Nephron (organoid): Measurements from ENCODE around the gene SLC15A1.

Source experiments
- H3K27ac Mint-ChIP-seq, 3 experiments: 2 replicates each; pipeline ENCODE4 v1.8.0; 2020; ENCODE audit warnings: mixed read lengths in 3 of 3, mild to moderate bottlenecking in 2 of 3, moderate library complexity in 1 of 3
- H3K27me3 Mint-ChIP-seq: 2 replicates; pipeline ENCODE4 v1.8.0; 2021; ENCODE audit warnings: low read depth, mild to moderate bottlenecking, moderate library complexity, mixed read lengths
- H3K36me3 Mint-ChIP-seq: 2 replicates; pipeline ENCODE4 v1.8.0; 2020; ENCODE audit warnings: low read depth, mixed read lengths
- H3K4me1 Mint-ChIP-seq: 2 replicates; pipeline ENCODE4 v1.8.0; 2020; ENCODE audit warnings: mixed read lengths
- H3K4me3 Mint-ChIP-seq, 3 experiments: 2 replicates each; pipeline ENCODE4 v1.8.0; 2020; ENCODE audit warnings: mild to moderate bottlenecking in 3 of 3, mixed read lengths in 3 of 3, moderate library complexity in 2 of 3
- H3K9me3 Mint-ChIP-seq: 2 replicates; pipeline ENCODE4 v1.8.0; 2020; ENCODE audit warnings: mixed read lengths
- TF ChIP-seq, protein P1 (sequence below), 3 experiments: fragments of 200-600 bp; sonication (generic); IDR thresholded peaks; one replicate each; pipeline ENCODE4 v1.5.0; 2021; ENCODE audit warnings: antibody characterized with exemption in 3 of 3; ENCODE audit not compliant: unreplicated experiment in 3 of 3

The SLC15A1 gene

DNA sequence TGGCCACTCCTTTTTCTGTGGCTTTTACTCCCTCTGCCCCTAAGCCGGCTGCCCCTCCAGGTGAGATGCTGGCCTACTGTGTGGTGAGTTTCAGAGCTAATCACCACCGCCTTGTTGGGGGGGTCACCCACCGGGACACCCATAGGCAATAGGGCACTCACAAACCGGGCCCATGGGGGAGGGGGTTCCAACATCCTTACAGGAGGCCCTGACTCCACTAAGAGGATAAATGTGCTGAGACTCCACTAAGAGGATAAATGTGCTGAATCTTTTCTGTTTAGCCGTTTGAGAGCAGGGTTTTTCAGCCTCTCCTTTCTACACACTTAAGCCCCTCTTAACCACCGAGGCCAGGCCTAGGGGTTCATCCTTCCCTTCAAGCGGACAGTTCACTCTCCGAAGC lies 73.7 kb downstream of the SLC15A1 start:
- no peak overlapping the region for H3K27ac Mint-ChIP-seq
- TF ChIP-seq, protein P1, sequence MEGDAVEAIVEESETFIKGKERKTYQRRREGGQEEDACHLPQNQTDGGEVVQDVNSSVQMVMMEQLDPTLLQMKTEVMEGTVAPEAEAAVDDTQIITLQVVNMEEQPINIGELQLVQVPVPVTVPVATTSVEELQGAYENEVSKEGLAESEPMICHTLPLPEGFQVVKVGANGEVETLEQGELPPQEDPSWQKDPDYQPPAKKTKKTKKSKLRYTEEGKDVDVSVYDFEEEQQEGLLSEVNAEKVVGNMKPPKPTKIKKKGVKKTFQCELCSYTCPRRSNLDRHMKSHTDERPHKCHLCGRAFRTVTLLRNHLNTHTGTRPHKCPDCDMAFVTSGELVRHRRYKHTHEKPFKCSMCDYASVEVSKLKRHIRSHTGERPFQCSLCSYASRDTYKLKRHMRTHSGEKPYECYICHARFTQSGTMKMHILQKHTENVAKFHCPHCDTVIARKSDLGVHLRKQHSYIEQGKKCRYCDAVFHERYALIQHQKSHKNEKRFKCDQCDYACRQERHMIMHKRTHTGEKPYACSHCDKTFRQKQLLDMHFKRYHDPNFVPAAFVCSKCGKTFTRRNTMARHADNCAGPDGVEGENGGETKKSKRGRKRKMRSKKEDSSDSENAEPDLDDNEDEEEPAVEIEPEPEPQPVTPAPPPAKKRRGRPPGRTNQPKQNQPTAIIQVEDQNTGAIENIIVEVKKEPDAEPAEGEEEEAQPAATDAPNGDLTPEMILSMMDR (IDR thresholded peaks at IDR 0.05; ENCODE audit: unreplicated experiment in 3 of 3) = no peak
- H3K4me1 Mint-ChIP-seq = no peaks in the 10 kb centered on the region
- H3K27me3 Mint-ChIP-seq = peaks cover 10% of the 10 kb centered on the region
- no peaks in the 10 kb centered on the region for H3K36me3 Mint-ChIP-seq
- H3K9me3 Mint-ChIP-seq = no peaks in the 10 kb centered on the region
- no peak overlapping the region for H3K4me3 Mint-ChIP-seq

DNA sequence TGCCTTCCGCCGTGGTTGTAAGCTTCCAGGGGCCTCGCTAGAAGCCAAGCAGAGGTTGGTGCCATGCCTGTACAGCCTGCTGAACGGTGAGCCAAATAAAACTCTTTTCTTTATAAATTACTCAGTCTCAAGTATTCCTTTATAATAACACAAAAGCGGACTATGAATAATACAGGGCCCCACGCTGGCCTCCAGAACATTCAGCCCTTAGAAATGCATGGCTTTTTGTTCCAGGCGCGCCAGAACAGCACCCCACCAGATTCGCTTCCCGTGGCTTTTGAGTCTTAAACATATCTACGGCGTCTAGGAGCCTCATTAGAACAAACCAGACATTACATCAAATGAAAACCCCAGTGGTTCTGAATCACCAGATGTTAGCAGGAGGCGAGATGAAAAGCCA lies 75.1 kb downstream of the SLC15A1 start:
- Mint-ChIP-seq H3K27me3 (peaks cover 10% of the 10 kb centered on the region), H3K4me3 (no peak overlapping the region), H3K27ac (peak overlapping the region in 1 of 3 experiments; percentile 54), H3K36me3 (no peaks in the 10 kb centered on the region), H3K9me3 (no peaks in the 10 kb centered on the region), H3K4me1 (peaks cover 4% of the 10 kb centered on the region)
- TF ChIP-seq, protein P1 (IDR thresholded peaks at IDR 0.05; ENCODE audit: unreplicated experiment in 3 of 3) = no peak

DNA sequence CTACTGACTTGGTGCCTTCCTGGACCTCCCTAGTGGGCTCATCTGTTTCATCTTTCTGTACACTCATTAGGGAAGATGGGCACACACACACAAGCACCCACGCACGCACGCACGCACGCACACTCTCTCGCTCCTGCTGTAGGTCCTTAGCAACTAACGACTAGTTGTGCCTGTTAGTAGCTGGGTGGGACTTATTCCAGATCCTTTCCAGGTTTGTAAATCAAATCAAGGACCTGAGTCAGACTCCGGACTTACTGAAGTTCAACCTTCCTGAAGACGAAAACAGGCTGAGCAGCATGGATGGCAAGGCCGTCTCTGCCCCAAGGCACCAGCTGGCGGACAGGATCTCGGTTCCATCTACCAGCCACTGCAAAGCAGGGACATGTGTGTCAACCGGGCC lies 76.2 kb downstream of the SLC15A1 start:
- Mint-ChIP-seq H3K27ac (peak overlapping the region in 1 of 3 experiments; percentile 72), H3K4me1 (peaks cover 4% of the 10 kb centered on the region), H3K9me3 (no peaks in the 10 kb centered on the region), H3K4me3 (peak overlapping the region in 1 of 3 experiments; percentile 5), H3K36me3 (no peaks in the 10 kb centered on the region), H3K27me3 (peaks cover 10% of the 10 kb centered on the region)
- TF ChIP-seq, protein P1 (IDR thresholded peaks at IDR 0.05; ENCODE audit: unreplicated experiment in 3 of 3) = no peak

DNA sequence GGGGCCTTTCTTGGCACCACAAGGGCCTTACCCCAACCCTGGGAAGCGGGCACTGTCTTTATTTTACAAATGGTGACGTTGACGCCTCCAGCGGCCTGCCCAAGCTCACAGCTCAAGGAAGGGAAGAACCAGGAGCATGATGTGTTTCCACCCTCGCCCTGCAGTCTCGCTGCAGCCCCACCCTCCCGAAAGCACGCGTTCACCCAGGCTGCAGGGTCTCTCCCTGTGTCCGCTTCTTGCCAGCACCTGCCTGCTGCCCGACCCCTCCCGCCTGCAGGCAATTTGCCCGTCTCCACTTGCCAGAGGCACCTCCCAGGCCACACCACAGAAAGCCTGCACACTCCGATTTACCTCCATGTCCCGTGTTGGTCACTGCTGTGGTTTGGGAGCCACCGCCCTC lies 76.6 kb downstream of the SLC15A1 start:
- H3K27me3 Mint-ChIP-seq = peaks cover 10% of the 10 kb centered on the region
- peak overlapping the region in 1 of 3 experiments; percentile 72 for H3K27ac Mint-ChIP-seq
- H3K4me3 Mint-ChIP-seq = peak overlapping the region in 1 of 3 experiments; percentile 5
- H3K36me3 Mint-ChIP-seq = no peaks in the 10 kb centered on the region
- no peaks in the 10 kb centered on the region for H3K9me3 Mint-ChIP-seq
- peaks cover 4% of the 10 kb centered on the region for H3K4me1 Mint-ChIP-seq
- TF ChIP-seq, protein P1 (IDR thresholded peaks at IDR 0.05; ENCODE audit: unreplicated experiment in 3 of 3) = no peak

DNA sequence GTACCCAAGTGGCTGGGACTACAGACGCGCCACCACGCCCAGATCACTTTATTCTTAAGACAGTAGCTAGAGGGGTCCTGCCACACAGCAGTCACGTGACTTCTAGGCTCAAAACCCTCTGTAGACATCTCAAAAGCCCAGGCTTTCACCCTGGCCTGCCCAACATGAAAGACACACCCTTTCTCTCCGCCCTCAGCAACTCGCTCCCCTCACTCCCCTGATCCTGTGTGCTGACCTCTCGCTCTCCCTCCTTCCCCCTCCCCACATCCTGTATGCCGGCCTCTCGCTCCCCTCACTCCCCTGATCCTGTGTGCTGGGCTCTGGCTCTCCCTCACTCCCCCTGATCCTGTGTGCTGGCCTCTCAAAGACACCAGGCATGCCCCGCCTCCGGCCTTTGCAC lies 77.4 kb downstream of the SLC15A1 start:
- peak overlapping the region in 2 of 3 experiments; percentile 19 to 48 for H3K27ac Mint-ChIP-seq
- H3K9me3 Mint-ChIP-seq = no peaks in the 10 kb centered on the region
- peaks cover 4% of the 10 kb centered on the region for H3K4me1 Mint-ChIP-seq
- H3K27me3 Mint-ChIP-seq = peaks cover 10% of the 10 kb centered on the region
- TF ChIP-seq, protein P1 (IDR thresholded peaks at IDR 0.05; ENCODE audit: unreplicated experiment in 3 of 3) = no peak
- H3K4me3 Mint-ChIP-seq = no peak overlapping the region
- no peaks in the 10 kb centered on the region for H3K36me3 Mint-ChIP-seq

DNA sequence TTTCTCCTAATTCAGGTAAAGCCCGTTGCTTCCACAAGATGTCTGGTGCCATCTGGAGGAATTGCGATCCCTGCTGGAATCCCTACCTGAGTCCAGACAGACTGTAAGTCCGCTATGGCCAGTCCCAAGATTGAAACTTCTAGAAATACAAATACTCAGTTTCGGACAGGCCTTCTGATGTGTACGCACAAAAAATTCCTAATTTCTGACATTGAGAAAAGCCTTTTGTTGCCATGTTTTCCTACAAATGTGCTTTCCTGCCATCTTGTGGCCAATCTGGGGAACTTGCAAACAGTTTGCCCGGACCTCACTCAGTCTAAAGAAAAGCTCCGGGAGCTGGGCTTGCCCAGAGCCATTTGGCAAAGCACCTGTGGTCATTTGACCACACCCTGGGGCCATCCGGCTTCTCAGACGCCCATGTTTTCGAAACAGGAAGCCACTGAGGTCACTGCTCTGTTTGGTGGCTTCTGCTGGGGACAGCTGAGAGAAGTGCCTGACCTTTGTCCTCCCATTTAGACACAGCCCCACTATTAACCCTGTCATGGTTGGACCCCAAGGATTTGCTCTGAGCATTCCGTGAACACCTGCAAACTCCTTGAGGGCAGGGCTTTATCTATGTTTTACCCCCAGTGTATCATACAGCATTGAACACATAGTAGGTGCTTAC lies 79.4 kb downstream of the SLC15A1 start:
- peaks cover 4% of the 10 kb centered on the region for H3K4me1 Mint-ChIP-seq
- H3K27ac Mint-ChIP-seq = peak overlapping the region in 1 of 3 experiments; percentile 52
- no peaks in the 10 kb centered on the region for H3K9me3 Mint-ChIP-seq
- H3K4me3 Mint-ChIP-seq = peak overlapping the region in 2 of 3 experiments; percentile 28 to 40
- H3K27me3 Mint-ChIP-seq = peaks cover 12% of the 10 kb centered on the region
- H3K36me3 Mint-ChIP-seq = no peaks in the 10 kb centered on the region
- TF ChIP-seq, protein P1 (IDR thresholded peaks at IDR 0.05; ENCODE audit: unreplicated experiment in 3 of 3) = peak; percentile 87 to 90 (median 90)
